H54 (cell line): ENCODE data around the gene NPAS1.

Experiments used
- DNase-seq: peaks from one replicate; pipeline ENCODE4 v3.0.0; 2011; ENCODE audit warnings: low spot score, mixed read lengths; ENCODE audit not compliant: insufficient read length
- FAIRE-seq: peaks from 3 replicates; lab custom pipeline; 2011; peaks lifted over from hg19 to GRCh38; lab: Jason Lieb, UNC
- POLR2A ChIP-seq: IDR thresholded peaks from 2 replicates; pipeline ENCODE4 v1.6.1; 2011; ENCODE audit warnings: low read depth, mild to moderate bottlenecking, low read length

NPAS1 gene

GRCh38 chr19:47081095-47081494 is 61.5 kb downstream of the NPAS1 start:
- no peak for DNase-seq
- no peak for TF ChIP-seq POLR2A
- FAIRE-seq: no peak

- DNase-seq (no peak), FAIRE-seq (no peak)
- no peak for TF ChIP-seq POLR2A
These were observed 62.9 kb downstream of the NPAS1 start for GRCh38 chr19:47082493-47082892.

- no peak for TF ChIP-seq POLR2A
- no peak for DNase-seq
- no peak for FAIRE-seq
These were observed 65.3 kb downstream of the NPAS1 start for GRCh38 chr19:47084879-47085439.

GRCh38 chr19:47086280-47086679 is 66.6 kb downstream of the NPAS1 start:
- no peak for DNase-seq
- no peak for FAIRE-seq
- no peak for TF ChIP-seq POLR2A

GRCh38 chr19:47089767-47090350 is 70.2 kb downstream of the NPAS1 start:
- FAIRE-seq: no peak
- DNase-seq: no peak
- no peak for TF ChIP-seq POLR2A

- DNase-seq (no peak), FAIRE-seq (no peak)
- no peak for TF ChIP-seq POLR2A
These were observed 73.6 kb downstream of the NPAS1 start for GRCh38 chr19:47093254-47093653.

- no peak for DNase-seq
- TF ChIP-seq POLR2A: no peak
- FAIRE-seq: no peak
These were observed 74.2 kb downstream of the NPAS1 start for GRCh38 chr19:47093841-47094240.

- FAIRE-seq (no peak), DNase-seq (no peak)
- no peak for TF ChIP-seq POLR2A
These were observed 75.2 kb downstream of the NPAS1 start for GRCh38 chr19:47094557-47095475.
